ENCODE measurements around the gene MACF1.
"Not testable (repeated sequence)": the region's sequence is repeated elsewhere in the genome, so short reads cannot be mapped to it uniquely, and the experiment has no call there.

DNA sequence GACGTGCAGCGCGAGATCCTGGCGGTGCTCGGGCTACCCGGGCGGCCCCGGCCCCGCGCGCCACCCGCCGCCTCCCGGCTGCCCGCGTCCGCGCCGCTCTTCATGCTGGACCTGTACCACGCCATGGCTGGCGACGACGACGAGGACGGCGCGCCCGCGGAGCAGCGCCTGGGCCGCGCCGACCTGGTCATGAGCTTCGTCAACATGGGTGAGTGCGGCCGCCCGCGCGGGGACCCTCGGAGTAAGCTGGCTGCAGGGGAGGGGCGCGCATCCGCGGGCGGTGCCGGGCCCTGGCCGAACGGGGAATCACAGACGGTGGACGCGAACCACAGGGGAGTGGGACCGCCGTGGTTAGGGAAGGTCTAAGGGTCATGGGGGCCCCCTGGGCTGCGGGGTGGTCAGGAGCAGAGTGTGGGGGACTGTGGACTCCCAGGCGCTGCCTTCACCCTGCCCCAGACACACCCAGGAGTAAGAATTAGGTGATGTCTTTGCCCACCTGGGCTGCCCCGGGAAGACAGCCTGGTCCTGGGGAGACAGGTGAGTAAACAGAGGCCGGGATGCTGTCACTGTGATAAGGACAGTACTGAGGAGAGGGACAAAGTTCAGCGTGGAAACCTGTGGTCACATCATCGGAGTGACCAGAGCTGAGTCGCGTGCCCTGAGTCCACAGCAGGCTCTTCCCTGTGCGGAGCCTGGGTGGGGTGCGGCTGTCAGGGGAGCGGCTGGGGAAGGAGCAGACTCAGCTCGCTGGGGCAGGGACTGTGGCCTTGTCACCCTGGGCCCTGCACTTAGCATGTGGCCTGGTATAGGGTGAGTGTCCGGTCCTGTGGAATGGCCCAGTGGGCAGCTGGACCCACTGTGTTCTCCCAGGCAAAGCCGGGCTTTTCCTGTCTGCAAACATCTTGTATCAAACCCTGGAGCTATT lies 287.9 kb downstream of the MACF1 start:
- TF ChIP-seq, protein P1, sequence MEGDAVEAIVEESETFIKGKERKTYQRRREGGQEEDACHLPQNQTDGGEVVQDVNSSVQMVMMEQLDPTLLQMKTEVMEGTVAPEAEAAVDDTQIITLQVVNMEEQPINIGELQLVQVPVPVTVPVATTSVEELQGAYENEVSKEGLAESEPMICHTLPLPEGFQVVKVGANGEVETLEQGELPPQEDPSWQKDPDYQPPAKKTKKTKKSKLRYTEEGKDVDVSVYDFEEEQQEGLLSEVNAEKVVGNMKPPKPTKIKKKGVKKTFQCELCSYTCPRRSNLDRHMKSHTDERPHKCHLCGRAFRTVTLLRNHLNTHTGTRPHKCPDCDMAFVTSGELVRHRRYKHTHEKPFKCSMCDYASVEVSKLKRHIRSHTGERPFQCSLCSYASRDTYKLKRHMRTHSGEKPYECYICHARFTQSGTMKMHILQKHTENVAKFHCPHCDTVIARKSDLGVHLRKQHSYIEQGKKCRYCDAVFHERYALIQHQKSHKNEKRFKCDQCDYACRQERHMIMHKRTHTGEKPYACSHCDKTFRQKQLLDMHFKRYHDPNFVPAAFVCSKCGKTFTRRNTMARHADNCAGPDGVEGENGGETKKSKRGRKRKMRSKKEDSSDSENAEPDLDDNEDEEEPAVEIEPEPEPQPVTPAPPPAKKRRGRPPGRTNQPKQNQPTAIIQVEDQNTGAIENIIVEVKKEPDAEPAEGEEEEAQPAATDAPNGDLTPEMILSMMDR (conservative IDR thresholded peaks at IDR 0.05; ENCODE audit: low read depth, low read length) = not testable (repeated sequence)
- not testable (repeated sequence) for TF ChIP-seq EZH2phosphoT487 (IDR thresholded peaks at IDR 0.05; ENCODE audit: borderline replicate concordance, low read length)

Data from PC-3 (cell line).